Measurements from ENCODE around the gene ICOS.

- TF ChIP-seq CTCF (IDR thresholded peaks at IDR 0.05; ENCODE audit: poor library complexity, severe bottlenecking) (no peak), EZH2 (IDR thresholded peaks at IDR 0.05; ENCODE audit: borderline replicate concordance, insufficient read depth, low read length, poor library complexity, severe bottlenecking) (no peak), POLR2AphosphoS5 (IDR thresholded peaks at IDR 0.05) (no peak), SMC3 (conservative IDR thresholded peaks at IDR 0.05; ENCODE audit: poor library complexity) (no peak), TAF1 (IDR thresholded peaks at IDR 0.05; ENCODE audit: low read depth) (no peak), EP300 (conservative IDR thresholded peaks at IDR 0.05; ENCODE audit: poor library complexity, severe bottlenecking) (no peak)
- TF ChIP-seq, protein P1, sequence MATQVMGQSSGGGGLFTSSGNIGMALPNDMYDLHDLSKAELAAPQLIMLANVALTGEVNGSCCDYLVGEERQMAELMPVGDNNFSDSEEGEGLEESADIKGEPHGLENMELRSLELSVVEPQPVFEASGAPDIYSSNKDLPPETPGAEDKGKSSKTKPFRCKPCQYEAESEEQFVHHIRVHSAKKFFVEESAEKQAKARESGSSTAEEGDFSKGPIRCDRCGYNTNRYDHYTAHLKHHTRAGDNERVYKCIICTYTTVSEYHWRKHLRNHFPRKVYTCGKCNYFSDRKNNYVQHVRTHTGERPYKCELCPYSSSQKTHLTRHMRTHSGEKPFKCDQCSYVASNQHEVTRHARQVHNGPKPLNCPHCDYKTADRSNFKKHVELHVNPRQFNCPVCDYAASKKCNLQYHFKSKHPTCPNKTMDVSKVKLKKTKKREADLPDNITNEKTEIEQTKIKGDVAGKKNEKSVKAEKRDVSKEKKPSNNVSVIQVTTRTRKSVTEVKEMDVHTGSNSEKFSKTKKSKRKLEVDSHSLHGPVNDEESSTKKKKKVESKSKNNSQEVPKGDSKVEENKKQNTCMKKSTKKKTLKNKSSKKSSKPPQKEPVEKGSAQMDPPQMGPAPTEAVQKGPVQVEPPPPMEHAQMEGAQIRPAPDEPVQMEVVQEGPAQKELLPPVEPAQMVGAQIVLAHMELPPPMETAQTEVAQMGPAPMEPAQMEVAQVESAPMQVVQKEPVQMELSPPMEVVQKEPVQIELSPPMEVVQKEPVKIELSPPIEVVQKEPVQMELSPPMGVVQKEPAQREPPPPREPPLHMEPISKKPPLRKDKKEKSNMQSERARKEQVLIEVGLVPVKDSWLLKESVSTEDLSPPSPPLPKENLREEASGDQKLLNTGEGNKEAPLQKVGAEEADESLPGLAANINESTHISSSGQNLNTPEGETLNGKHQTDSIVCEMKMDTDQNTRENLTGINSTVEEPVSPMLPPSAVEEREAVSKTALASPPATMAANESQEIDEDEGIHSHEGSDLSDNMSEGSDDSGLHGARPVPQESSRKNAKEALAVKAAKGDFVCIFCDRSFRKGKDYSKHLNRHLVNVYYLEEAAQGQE (IDR thresholded peaks at IDR 0.05; ENCODE audit: borderline replicate concordance), result no peak
Observed at GRCh38 chr2:203908066-203908796, 28.3 kb upstream of the ICOS start.
